Adipocyte (in vitro differentiated cells): ENCODE data around the gene RABGAP1.
A peak's percentile ranks its signal among the peaks of the same experiment; 100 is the strongest.

ENCODE experiments used
- DNase-seq: peaks from one replicate; pipeline ENCODE4 v3.0.0-alpha.2; 2015; ENCODE audit warnings: low read depth
- H3K27me3 ChIP-seq: replicated peaks from 2 replicates; pipeline ENCODE4 v1.7.0; 2013; ENCODE audit warnings: mild to moderate bottlenecking, low read length, moderate library complexity; ENCODE audit not compliant: control insufficient read depth, insufficient read depth
- H3K36me3 ChIP-seq: 2 replicates; pipeline ENCODE4 v1.7.0; 2013; ENCODE audit warnings: low read length, mild to moderate bottlenecking, moderate library complexity; ENCODE audit not compliant: control insufficient read depth, insufficient read depth, severe bottlenecking
- H3K4me1 ChIP-seq: 2 replicates; pipeline ENCODE4 v1.7.0; 2013; ENCODE audit warnings: mild to moderate bottlenecking, low read length, moderate library complexity; ENCODE audit not compliant: control insufficient read depth, insufficient read depth
- H3K4me3 ChIP-seq: 2 replicates; pipeline ENCODE4 v1.7.0; 2013; ENCODE audit warnings: mild to moderate bottlenecking, low read length, moderate library complexity
- H3K9ac ChIP-seq: 2 replicates; pipeline ENCODE4 v1.7.0; 2013; ENCODE audit warnings: mild to moderate bottlenecking, low read length, moderate library complexity
- H3K9me3 ChIP-seq: 2 replicates; pipeline ENCODE4 v1.7.0; 2013; ENCODE audit warnings: mild to moderate bottlenecking, low read length, moderate library complexity; ENCODE audit not compliant: control insufficient read depth

RABGAP1 gene

DNA sequence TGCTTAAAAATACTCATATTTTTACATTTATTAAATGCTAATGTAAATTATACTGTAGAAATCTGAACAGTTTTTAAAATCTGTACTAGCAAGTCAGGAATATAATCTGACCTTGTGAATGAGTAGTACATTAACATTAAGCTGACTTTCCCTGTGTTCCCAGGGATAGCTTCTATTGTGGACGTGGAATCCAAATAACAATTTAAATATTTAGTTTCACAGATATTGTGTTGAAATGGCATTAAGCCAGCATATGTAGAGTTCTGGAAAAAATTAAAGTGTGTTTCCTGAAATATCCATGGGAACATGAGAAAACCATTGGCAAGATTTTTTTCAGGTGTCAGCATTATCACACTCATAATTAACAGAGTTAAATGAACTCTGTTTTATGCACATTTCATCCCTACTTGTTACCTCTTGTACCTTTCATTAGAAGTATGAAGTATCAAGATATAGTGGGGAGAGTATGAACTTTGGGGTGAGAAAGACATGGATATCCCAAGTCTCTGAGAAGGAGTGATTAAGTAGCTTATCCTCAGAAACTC, 5.7 kb downstream of the RABGAP1 start:
- Histone ChIP-seq H3K4me1 (peaks cover 16% of the 10 kb centered on the region), H3K9me3 (no peaks in the 10 kb centered on the region), H3K36me3 (no peaks in the 10 kb centered on the region), H3K4me3 (no peak overlapping the region), H3K9ac (no peak overlapping the region), H3K27me3 (no peaks in the 10 kb centered on the region)
- no peak for DNase-seq

- no peak for DNase-seq
- Histone ChIP-seq H3K9me3 (no peaks in the 10 kb centered on the region), H3K9ac (no peak overlapping the region), H3K36me3 (no peaks in the 10 kb centered on the region), H3K27me3 (no peaks in the 10 kb centered on the region), H3K4me1 (peaks cover 8% of the 10 kb centered on the region), H3K4me3 (no peak overlapping the region)
Measured at GRCh38 chr9:122948313-122948712, 7.5 kb downstream of the RABGAP1 start.

GRCh38 chr9:122949696-122950095, 8.9 kb downstream of the RABGAP1 start:
- peaks cover 19% of the 10 kb centered on the region for H3K4me1 ChIP-seq
- H3K27me3 ChIP-seq = no peaks in the 10 kb centered on the region

DNA sequence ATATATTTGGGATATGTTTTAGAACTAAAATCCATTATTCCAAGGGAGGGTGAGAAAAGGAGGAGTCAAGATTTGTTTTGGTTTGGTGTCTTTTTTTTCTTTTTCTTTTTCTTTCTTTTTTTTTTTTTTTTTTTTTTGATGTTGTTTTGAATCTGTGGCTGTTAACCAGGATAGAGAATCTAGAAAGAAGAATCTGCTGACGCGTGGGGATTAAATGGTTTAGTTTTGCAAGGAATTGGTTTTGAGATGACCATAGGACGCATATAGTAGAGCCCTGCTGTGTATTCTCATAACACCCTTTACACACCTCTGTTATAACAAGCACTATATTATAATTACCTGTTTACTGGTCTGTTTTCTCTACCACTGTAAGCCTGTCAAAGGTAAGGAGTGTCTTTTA, 9.4 kb downstream of the RABGAP1 start:
- H3K27me3 ChIP-seq = no peaks in the 10 kb centered on the region
- H3K9me3 ChIP-seq = no peaks in the 10 kb centered on the region
- peaks cover 22% of the 10 kb centered on the region for H3K4me1 ChIP-seq
- no peak overlapping the region for H3K9ac ChIP-seq
- no peak overlapping the region for H3K4me3 ChIP-seq
- no peak for DNase-seq
- no peaks in the 10 kb centered on the region for H3K36me3 ChIP-seq

More at GRCh38 chr9:122949696-122950095, 8.9 kb downstream of the RABGAP1 start:
- no peaks in the 10 kb centered on the region for H3K36me3 ChIP-seq
- DNase-seq = peak; percentile 55
- H3K9ac ChIP-seq = no peak overlapping the region
- no peak overlapping the region for H3K4me3 ChIP-seq
- H3K9me3 ChIP-seq = no peaks in the 10 kb centered on the region

DNA sequence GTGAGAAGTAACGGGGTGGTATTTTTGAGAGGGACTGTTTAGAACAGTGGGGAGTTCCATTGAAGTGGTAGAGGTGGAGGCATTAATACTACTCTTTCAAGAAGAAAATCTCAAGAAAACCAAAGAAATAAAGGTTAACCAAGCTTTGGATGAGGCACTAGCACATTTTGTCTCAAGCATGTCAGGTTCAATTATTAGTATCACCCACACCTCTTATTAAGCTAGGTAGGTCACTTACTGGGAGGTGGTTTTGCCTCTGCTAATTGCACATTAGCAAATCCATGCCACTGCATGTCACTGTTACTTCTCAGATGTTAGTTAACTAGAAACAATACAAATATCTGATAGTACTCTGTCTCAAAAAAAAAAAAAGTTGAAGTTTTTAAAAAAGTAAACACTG, 10.2 kb downstream of the RABGAP1 start:
- H3K36me3 ChIP-seq = no peaks in the 10 kb centered on the region
- H3K9ac ChIP-seq = no peak overlapping the region
- peaks cover 19% of the 10 kb centered on the region for H3K4me1 ChIP-seq
- H3K27me3 ChIP-seq = no peaks in the 10 kb centered on the region
- H3K9me3 ChIP-seq = no peaks in the 10 kb centered on the region
- DNase-seq = no peak
- no peak overlapping the region for H3K4me3 ChIP-seq

DNA sequence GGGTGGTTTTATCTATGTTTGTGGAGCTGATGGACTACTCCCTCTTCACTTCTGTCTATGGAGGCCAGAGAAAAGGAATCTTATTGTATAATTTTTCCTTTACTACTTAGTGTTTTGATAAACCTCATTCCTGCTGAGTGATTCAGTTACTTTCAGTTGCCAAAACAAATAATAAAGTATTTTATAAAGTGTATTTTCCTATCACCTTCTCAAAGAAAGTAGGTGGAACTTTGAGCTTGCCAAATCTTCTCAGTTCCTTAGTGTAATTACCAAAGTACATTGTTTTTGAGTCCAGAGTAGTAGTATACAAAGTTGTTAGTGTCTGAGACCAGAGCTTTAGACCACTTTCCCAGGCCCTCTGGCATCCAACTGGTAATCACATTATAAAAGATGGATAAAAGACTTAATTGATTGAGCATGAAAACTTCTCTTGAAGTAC, 13.5 kb downstream of the RABGAP1 start:
- no peak overlapping the region for H3K4me3 ChIP-seq
- H3K36me3 ChIP-seq = no peaks in the 10 kb centered on the region
- peak; percentile 56 for DNase-seq
- no peaks in the 10 kb centered on the region for H3K9me3 ChIP-seq
- H3K9ac ChIP-seq = no peak overlapping the region
- no peaks in the 10 kb centered on the region for H3K27me3 ChIP-seq
- H3K4me1 ChIP-seq = peaks cover 13% of the 10 kb centered on the region

DNA sequence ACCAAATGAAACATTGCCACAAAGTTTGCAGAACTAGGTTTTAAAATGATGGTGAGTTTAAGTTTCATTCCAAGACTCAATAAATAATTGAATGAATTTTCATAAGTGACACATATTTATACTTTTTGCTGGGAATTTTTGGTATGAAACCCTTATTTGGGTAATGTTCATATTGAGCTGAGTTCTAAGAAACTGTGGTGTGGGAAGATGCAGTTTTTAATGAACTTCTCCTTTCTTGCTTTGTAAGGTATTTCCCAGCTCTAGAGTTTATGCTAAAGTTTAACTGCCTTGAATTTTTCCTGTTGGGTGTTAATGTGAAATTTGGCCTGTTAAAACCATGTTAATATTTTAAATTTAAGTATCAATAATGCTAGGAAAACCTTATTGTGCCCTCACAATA, 15.1 kb downstream of the RABGAP1 start:
- no peak for DNase-seq

GRCh38 chr9:122961139-122961538, 20.3 kb downstream of the RABGAP1 start:
- peaks cover 40% of the 10 kb centered on the region for H3K36me3 ChIP-seq
- H3K9ac ChIP-seq = no peak overlapping the region
- no peak overlapping the region for H3K4me3 ChIP-seq
- no peaks in the 10 kb centered on the region for H3K27me3 ChIP-seq
- DNase-seq = no peak
- no peaks in the 10 kb centered on the region for H3K9me3 ChIP-seq
- no peaks in the 10 kb centered on the region for H3K4me1 ChIP-seq

More for the DNA sequence above, 15.1 kb downstream of the RABGAP1 start:
- Histone ChIP-seq H3K27me3 (no peaks in the 10 kb centered on the region), H3K4me1 (peaks cover 13% of the 10 kb centered on the region), H3K9ac (no peak overlapping the region), H3K36me3 (peaks cover 14% of the 10 kb centered on the region), H3K4me3 (no peak overlapping the region), H3K9me3 (no peaks in the 10 kb centered on the region)

- no peak for DNase-seq
Measured at GRCh38 chr9:122975196-122975595, 34.4 kb downstream of the RABGAP1 start.

GRCh38 chr9:122978601-122979000, 37.8 kb downstream of the RABGAP1 start:
- peak; percentile 29 for DNase-seq
- H3K36me3 ChIP-seq = peaks cover 4% of the 10 kb centered on the region
- no peaks in the 10 kb centered on the region for H3K27me3 ChIP-seq
- H3K4me1 ChIP-seq = no peaks in the 10 kb centered on the region
- H3K9me3 ChIP-seq = no peaks in the 10 kb centered on the region
- H3K9ac ChIP-seq = no peak overlapping the region
- H3K4me3 ChIP-seq = no peak overlapping the region

More at GRCh38 chr9:122975196-122975595, 34.4 kb downstream of the RABGAP1 start:
- no peaks in the 10 kb centered on the region for H3K9me3 ChIP-seq
- no peak overlapping the region for H3K9ac ChIP-seq
- no peaks in the 10 kb centered on the region for H3K27me3 ChIP-seq
- peaks cover 22% of the 10 kb centered on the region for H3K36me3 ChIP-seq
- H3K4me3 ChIP-seq = no peak overlapping the region
- no peaks in the 10 kb centered on the region for H3K4me1 ChIP-seq

GRCh38 chr9:122986010-122986409, 45.2 kb downstream of the RABGAP1 start:
- no peak for DNase-seq
- Histone ChIP-seq H3K9ac (peak overlapping the region; percentile 58), H3K9me3 (no peaks in the 10 kb centered on the region), H3K27me3 (no peaks in the 10 kb centered on the region), H3K4me1 (peaks cover 4% of the 10 kb centered on the region), H3K4me3 (peak overlapping the region; percentile 48), H3K36me3 (peaks cover 42% of the 10 kb centered on the region)

DNA sequence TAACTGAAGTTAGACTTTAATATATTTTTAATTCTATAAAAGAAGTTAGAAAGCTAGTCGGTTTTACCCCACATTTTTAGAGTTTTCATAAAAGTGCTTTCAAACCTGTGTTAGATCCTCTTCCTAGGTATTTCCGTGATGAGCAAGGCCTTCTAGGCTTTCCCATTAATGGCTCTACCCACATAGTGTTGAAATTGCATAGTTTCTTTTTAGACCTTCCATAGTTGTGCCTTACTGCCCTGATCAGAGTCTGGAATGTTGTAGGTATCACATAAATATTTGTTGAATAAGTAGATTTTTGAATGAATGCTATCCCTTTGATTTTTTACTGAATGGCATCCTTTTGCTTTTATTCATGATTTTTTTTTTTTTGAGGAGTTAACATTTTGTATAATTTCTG, 47.3 kb downstream of the RABGAP1 start:
- no peak for DNase-seq
- peaks cover 12% of the 10 kb centered on the region for H3K4me1 ChIP-seq
- peaks cover 42% of the 10 kb centered on the region for H3K36me3 ChIP-seq
- no peaks in the 10 kb centered on the region for H3K9me3 ChIP-seq
- no peak overlapping the region for H3K9ac ChIP-seq
- H3K4me3 ChIP-seq = no peak overlapping the region
- no peaks in the 10 kb centered on the region for H3K27me3 ChIP-seq
